Hepatocyte (in vitro differentiated cells): Measurements from ENCODE around the gene MSANTD3. TPM values are rescaled to one million over a fixed set of nuclear protein-coding genes. Genes with fewer than 3 reads are reported as not detected.
A peak's percentile ranks its signal among the peaks of the same experiment; 100 is the strongest.

Experiments
- DNase-seq: peaks from one replicate; pipeline ENCODE4 v3.0.0-alpha.2; 2016; ENCODE audit warnings: low spot score
- H2AFZ ChIP-seq: fragments of 200-600 bp; sonication (generic); 2 replicates; pipeline ENCODE4 v1.6.0; 2016; ENCODE audit warnings: antibody characterized with exemption, mild to moderate bottlenecking
- H3K27ac ChIP-seq: fragments of 200-600 bp; sonication (generic); 2 replicates; pipeline ENCODE4 v1.5.1; 2016; ENCODE audit warnings: mild to moderate bottlenecking
- H3K27me3 ChIP-seq: fragments of 200-600 bp; sonication (generic); 2 replicates; pipeline ENCODE4 v1.6.1; 2016
- H3K36me3 ChIP-seq: fragments of 200-600 bp; sonication (generic); replicated peaks from 2 replicates; pipeline ENCODE4 v1.5.1; 2016; ENCODE audit warnings: low read depth; ENCODE audit not compliant: insufficient read depth
- H3K4me1 ChIP-seq: fragments of 200-600 bp; sonication (generic); 2 replicates; pipeline ENCODE4 v1.5.1; 2016; ENCODE audit warnings: mild to moderate bottlenecking, moderate library complexity; ENCODE audit not compliant: insufficient read depth
- H3K4me2 ChIP-seq: fragments of 200-600 bp; sonication (generic); 2 replicates; pipeline ENCODE4 v1.6.0; 2016
- H3K4me3 ChIP-seq: fragments of 200-600 bp; sonication (generic); 2 replicates; pipeline ENCODE4 v1.5.1; 2016; ENCODE audit warnings: mild to moderate bottlenecking
- H3K79me2 ChIP-seq: fragments of 200-600 bp; sonication (generic); 2 replicates; pipeline ENCODE4 v1.6.0; 2017; ENCODE audit warnings: mild to moderate bottlenecking
- H3K9me2 ChIP-seq: fragments of 200-600 bp; sonication (generic); replicated peaks from 2 replicates; pipeline ENCODE4 v1.6.0; 2017; ENCODE audit warnings: mild to moderate bottlenecking; ENCODE audit not compliant: insufficient read depth
- H3K9me3 ChIP-seq: fragments of 200-600 bp; sonication (generic); 2 replicates; pipeline ENCODE4 v1.5.1; 2016; ENCODE audit warnings: low read depth, mild to moderate bottlenecking
- H4K20me1 ChIP-seq: fragments of 200-600 bp; sonication (generic); 2 replicates; pipeline ENCODE4 v1.6.0; 2016; ENCODE audit warnings: mild to moderate bottlenecking; ENCODE audit not compliant: insufficient read depth, poor library complexity, severe bottlenecking
- CTCF ChIP-seq: fragments of 200-600 bp; sonication (generic); IDR thresholded peaks from 2 replicates; pipeline ENCODE4 v1.5.1; 2016; ENCODE audit warnings: antibody characterized with exemption, mild to moderate bottlenecking; ENCODE audit not compliant: poor library complexity
- EZH2 ChIP-seq: fragments of 200-600 bp; sonication (generic); IDR thresholded peaks from 2 replicates; pipeline ENCODE4 v1.6.1; 2016; ENCODE audit warnings: antibody characterized with exemption, mild to moderate bottlenecking, borderline replicate concordance
- EZH2phosphoT487 ChIP-seq: fragments of 200-600 bp; sonication (generic); IDR thresholded peaks from one replicate; pipeline ENCODE4 v1.6.1; 2018; ENCODE audit warnings: antibody characterized with exemption, mild to moderate bottlenecking, low read depth, moderate library complexity; ENCODE audit not compliant: unreplicated experiment, severe bottlenecking
- WGBS: methylation state at CpG from one replicate; pipeline ENCODE4 v1.1.6; 2016; ENCODE audit warnings: low lambda C conversion rate; ENCODE audit errors: missing lambda C conversion rate; 5-methylcytosine and 5-hydroxymethylcytosine counted together
- polyA plus RNA-seq: library from polyadenylated mRNA; unstranded; fragments of >200 nt; fragmentation: Nextera tagmentation; extraction: Ambion mirVana; gene quantifications from 2 replicates; pipeline ENCODE4 v1.2.1, GENCODE V29; 2016
- total RNA-seq: library from RNA; depleted of rRNA; stranded (reverse); fragments of >200 nt; gene quantifications from 2 replicates; pipeline ENCODE4 v1.2.3, GENCODE V29; 2014

MSANTD3 gene
- total and polyA plus RNA-seq, 2 experiments from 2014 or later: 33.4 to 42.2 TPM

- peak overlapping the region; percentile 77 for H3K27ac ChIP-seq
- H3K9me3 ChIP-seq: no peaks in the 10 kb centered on the region
- no peaks in the 10 kb centered on the region for H3K27me3 ChIP-seq
- H3K36me3 ChIP-seq: no peaks in the 10 kb centered on the region
- peak; percentile 71 for DNase-seq
- no peak for TF ChIP-seq EZH2
- no peak for TF ChIP-seq EZH2phosphoT487
- no peak for TF ChIP-seq CTCF
- under 1% methylated on average over 81 of the region's 108 CpGs for WGBS
- peak overlapping the region; percentile 87 for H3K4me3 ChIP-seq
- no peaks in the 10 kb centered on the region for H3K9me2 ChIP-seq
- H4K20me1 ChIP-seq: no peaks in the 10 kb centered on the region
- peak overlapping the region; percentile 89 for H2AFZ ChIP-seq
- peaks cover 33% of the 10 kb centered on the region for H3K79me2 ChIP-seq
- H3K4me1 ChIP-seq: peaks cover 4% of the 10 kb centered on the region
- H3K4me2 ChIP-seq: peak overlapping the region; percentile 93
Measured at GRCh38 chr9:100473276-100474081, 46.5 kb downstream of the MSANTD3 start.

- no peaks in the 10 kb centered on the region for H4K20me1 ChIP-seq
- H3K79me2 ChIP-seq: peaks cover 41% of the 10 kb centered on the region
- H3K36me3 ChIP-seq: no peaks in the 10 kb centered on the region
- H3K4me2 ChIP-seq: peak overlapping the region; percentile 93
- 17% methylated on average over 14 of the region's 26 CpGs for whole genome bisulfite sequencing
- no peaks in the 10 kb centered on the region for H3K4me1 ChIP-seq
- H3K4me3 ChIP-seq: peak overlapping the region; percentile 87
- peak overlapping the region; percentile 89 for H2AFZ ChIP-seq
- peak; percentile 46 for DNase-seq
- H3K9me2 ChIP-seq: no peaks in the 10 kb centered on the region
- no peaks in the 10 kb centered on the region for H3K27me3 ChIP-seq
- H3K27ac ChIP-seq: peak overlapping the region; percentile 77
- no peaks in the 10 kb centered on the region for H3K9me3 ChIP-seq
- TF ChIP-seq EZH2phosphoT487 (no peak), EZH2 (no peak), CTCF (no peak)
Measured at GRCh38 chr9:100474082-100474923, 47.4 kb downstream of the MSANTD3 start.

- Histone ChIP-seq H3K27me3 (no peaks in the 10 kb centered on the region), H2AFZ (no peak overlapping the region), H3K36me3 (no peaks in the 10 kb centered on the region), H3K27ac (no peak overlapping the region), H3K4me2 (peak overlapping the region; percentile 93), H3K9me3 (no peaks in the 10 kb centered on the region), H3K4me1 (no peaks in the 10 kb centered on the region), H3K79me2 (peaks cover 47% of the 10 kb centered on the region), H4K20me1 (no peaks in the 10 kb centered on the region), H3K4me3 (no peak overlapping the region), H3K9me2 (no peaks in the 10 kb centered on the region)
- no peak for TF ChIP-seq EZH2
- no peak for TF ChIP-seq CTCF
- no peak for TF ChIP-seq EZH2phosphoT487
- 48% methylated on average over 4 of the region's 4 CpGs for WGBS
- no peak for DNase-seq
Measured at GRCh38 chr9:100474924-100475276, 48.0 kb downstream of the MSANTD3 start.
